NT2/D1 (cell line): ENCODE measurements around the gene DOK5.

Source experiments
- SUZ12 ChIP-seq: IDR thresholded peaks from 2 replicates; pipeline ENCODE4 v1.6.1; 2011; ENCODE audit not compliant: insufficient read length, insufficient read depth; ENCODE audit errors: extremely low read depth
- YY1 ChIP-seq: IDR thresholded peaks from 2 replicates; pipeline ENCODE4 v1.6.1; 2011; ENCODE audit not compliant: insufficient read length, insufficient read depth
- ZNF274 ChIP-seq: IDR thresholded peaks from 2 replicates; pipeline ENCODE4 v1.6.1; 2011; ENCODE audit warnings: mild to moderate bottlenecking, low read depth, low read length

DNA sequence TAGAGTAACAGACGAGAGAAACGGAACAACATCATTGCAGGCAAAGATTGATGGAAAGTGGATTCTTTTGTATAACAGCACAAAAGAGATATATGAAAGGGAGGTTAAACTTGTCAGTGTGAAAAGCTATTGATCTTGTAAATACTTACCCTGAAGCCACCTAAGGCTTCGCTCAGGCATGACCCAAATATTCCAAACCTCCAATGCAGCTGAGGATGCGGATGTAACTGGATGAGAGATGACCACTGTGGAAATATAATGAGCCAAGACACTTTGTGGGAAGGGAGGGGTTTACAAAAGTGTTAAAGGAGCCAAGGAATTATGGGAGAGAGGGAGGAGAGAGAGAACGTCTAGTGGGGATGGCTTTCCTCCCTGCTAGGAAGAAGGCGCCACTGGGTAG is 112.0 kb downstream of the DOK5 start:
- TF ChIP-seq SUZ12 (no peak), YY1 (no peak), ZNF274 (no peak)
